ENCODE data around the gene FLVCR1.

Gene FLVCR1

DNA sequence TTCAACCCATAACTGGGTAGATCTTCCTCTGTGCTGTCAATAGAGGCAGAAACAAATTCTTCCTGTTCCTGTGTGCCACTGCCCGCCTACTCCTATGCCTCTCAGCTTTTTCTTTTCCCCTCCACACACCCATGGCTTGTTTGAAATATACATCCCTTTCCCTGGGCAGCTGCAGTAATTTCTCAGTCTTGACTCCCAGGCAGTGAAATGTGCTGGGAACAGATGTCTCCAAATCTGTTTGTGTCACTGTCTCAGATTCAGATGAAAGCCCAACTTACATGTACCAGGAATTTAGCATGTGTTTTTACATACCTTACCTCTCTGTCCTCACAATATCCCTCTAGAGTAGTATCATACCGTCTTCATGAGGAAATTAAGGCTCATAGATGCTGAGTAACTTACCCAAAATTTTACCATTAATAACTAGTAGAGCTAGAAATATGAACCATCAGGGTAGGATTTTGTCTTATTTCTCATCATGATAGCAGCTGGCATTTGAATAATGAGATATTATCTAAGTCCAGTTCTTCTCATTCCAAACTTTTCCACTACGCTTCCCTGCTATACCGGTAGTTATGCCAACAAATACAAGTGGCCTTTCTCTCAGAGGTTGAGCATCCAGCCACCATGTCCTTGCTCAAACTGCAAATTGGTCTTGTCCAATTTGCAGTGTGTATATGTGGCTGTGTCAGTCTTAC, 87.5 kb downstream of the FLVCR1 start:
- no peak for DNase-seq (ENCODE audit: low spot score)

DNA sequence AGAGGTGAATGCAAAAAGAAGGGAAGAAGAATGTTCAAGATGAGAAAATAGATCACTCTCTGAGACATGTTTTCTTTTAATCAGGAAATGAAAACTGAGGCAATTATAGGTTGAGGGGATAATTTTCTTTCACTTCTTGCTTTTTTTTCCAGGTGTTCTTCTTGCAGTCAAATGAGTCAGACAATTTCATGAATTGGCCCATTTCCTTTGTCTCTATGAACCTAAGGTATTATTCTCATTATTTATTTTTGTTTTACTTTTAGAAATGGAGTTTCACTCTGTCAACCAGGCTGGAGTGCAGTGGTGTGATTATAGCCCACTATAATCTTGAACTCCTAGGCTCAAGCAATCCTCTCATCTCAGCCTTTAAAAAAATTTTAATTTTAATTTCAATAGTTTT, 88.8 kb downstream of the FLVCR1 start:
- DNase-seq (ENCODE audit: low spot score) = no peak
